ENCODE results near the gene PDZD7. TPM values are rescaled to one million over a fixed set of nuclear protein-coding genes. Genes with fewer than 3 reads are reported as not detected.

The PDZD7 gene
- total and polyA plus RNA-seq, 9 of the 15 experiments (the other 6 are each of a cell fraction or from before 2014, with no cell fraction given) = 0.04 to 0.24 (median 0.08) TPM; not detected in 3

DNA sequence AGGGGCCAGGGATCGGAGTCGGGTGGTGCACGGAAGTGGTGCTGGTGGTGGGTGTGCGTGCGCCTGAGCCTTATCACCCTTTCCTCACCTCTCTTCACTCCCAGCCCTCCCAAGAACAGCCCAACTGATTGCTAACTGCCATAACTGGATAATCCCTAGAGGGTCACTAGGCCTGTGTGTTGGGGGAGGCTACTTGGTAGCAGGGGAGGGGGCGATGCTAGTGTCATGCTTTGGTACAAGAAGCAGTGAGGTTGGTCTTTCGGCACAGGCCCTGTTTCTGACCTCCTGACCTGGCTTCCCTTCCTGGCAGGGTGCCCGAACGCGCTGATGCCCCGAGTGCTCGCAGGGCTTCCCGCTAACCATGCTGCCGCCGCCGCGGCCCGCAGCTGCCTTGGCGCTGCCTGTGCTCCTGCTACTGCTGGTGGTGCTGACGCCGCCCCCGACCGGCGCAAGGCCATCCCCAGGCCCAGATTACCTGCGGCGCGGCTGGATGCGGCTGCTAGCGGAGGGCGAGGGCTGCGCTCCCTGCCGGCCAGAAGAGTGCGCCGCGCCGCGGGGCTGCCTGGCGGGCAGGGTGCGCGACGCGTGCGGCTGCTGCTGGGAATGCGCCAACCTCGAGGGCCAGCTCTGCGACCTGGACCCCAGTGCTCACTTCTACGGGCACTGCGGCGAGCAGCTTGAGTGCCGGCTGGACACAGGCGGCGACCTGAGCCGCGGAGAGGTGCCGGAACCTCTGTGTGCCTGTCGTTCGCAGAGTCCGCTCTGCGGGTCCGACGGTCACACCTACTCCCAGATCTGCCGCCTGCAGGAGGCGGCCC is 31.5 kb upstream of the PDZD7 start (continued):
- TF ChIP-seq, protein P1, sequence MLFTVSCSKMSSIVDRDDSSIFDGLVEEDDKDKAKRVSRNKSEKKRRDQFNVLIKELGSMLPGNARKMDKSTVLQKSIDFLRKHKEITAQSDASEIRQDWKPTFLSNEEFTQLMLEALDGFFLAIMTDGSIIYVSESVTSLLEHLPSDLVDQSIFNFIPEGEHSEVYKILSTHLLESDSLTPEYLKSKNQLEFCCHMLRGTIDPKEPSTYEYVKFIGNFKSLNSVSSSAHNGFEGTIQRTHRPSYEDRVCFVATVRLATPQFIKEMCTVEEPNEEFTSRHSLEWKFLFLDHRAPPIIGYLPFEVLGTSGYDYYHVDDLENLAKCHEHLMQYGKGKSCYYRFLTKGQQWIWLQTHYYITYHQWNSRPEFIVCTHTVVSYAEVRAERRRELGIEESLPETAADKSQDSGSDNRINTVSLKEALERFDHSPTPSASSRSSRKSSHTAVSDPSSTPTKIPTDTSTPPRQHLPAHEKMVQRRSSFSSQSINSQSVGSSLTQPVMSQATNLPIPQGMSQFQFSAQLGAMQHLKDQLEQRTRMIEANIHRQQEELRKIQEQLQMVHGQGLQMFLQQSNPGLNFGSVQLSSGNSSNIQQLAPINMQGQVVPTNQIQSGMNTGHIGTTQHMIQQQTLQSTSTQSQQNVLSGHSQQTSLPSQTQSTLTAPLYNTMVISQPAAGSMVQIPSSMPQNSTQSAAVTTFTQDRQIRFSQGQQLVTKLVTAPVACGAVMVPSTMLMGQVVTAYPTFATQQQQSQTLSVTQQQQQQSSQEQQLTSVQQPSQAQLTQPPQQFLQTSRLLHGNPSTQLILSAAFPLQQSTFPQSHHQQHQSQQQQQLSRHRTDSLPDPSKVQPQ (CRISPR knock-in tag; IDR thresholded peaks at IDR 0.05; ENCODE audit: borderline replicate concordance) = no peak
- TF ChIP-seq, protein P2, sequence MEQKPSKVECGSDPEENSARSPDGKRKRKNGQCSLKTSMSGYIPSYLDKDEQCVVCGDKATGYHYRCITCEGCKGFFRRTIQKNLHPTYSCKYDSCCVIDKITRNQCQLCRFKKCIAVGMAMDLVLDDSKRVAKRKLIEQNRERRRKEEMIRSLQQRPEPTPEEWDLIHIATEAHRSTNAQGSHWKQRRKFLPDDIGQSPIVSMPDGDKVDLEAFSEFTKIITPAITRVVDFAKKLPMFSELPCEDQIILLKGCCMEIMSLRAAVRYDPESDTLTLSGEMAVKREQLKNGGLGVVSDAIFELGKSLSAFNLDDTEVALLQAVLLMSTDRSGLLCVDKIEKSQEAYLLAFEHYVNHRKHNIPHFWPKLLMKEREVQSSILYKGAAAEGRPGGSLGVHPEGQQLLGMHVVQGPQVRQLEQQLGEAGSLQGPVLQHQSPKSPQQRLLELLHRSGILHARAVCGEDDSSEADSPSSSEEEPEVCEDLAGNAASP (IDR thresholded peaks at IDR 0.05) = no peak
- TF ChIP-seq, protein P3, sequence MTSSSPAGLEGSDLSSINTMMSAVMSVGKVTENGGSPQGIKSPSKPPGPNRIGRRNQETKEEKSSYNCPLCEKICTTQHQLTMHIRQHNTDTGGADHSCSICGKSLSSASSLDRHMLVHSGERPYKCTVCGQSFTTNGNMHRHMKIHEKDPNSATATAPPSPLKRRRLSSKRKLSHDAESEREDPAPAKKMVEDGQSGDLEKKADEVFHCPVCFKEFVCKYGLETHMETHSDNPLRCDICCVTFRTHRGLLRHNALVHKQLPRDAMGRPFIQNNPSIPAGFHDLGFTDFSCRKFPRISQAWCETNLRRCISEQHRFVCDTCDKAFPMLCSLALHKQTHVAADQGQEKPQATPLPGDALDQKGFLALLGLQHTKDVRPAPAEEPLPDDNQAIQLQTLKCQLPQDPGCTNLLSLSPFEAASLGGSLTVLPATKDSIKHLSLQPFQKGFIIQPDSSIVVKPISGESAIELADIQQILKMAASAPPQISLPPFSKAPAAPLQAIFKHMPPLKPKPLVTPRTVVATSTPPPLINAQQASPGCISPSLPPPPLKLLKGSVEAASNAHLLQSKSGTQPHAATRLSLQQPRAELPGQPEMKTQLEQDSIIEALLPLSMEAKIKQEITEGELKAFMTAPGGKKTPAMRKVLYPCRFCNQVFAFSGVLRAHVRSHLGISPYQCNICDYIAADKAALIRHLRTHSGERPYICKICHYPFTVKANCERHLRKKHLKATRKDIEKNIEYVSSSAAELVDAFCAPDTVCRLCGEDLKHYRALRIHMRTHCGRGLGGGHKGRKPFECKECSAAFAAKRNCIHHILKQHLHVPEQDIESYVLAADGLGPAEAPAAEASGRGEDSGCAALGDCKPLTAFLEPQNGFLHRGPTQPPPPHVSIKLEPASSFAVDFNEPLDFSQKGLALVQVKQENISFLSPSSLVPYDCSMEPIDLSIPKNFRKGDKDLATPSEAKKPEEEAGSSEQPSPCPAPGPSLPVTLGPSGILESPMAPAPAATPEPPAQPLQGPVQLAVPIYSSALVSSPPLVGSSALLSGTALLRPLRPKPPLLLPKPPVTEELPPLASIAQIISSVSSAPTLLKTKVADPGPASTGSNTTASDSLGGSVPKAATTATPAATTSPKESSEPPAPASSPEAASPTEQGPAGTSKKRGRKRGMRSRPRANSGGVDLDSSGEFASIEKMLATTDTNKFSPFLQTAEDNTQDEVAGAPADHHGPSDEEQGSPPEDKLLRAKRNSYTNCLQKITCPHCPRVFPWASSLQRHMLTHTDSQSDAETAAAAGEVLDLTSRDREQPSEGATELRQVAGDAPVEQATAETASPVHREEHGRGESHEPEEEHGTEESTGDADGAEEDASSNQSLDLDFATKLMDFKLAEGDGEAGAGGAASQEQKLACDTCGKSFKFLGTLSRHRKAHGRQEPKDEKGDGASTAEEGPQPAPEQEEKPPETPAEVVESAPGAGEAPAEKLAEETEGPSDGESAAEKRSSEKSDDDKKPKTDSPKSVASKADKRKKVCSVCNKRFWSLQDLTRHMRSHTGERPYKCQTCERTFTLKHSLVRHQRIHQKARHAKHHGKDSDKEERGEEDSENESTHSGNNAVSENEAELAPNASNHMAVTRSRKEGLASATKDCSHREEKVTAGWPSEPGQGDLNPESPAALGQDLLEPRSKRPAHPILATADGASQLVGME (CRISPR knock-in tag; IDR thresholded peaks at IDR 0.05) = 0 out of 2 replicates have a peak, but pooled peaks have one; percentile 20
- TF ChIP-seq ZNF57 (CRISPR knock-in tag; IDR thresholded peaks at IDR 0.05) = no peak
- TF ChIP-seq NEUROD1 (IDR thresholded peaks at IDR 0.05; ENCODE audit: borderline replicate concordance, low read depth, low read length, partially characterized antibody) = no peak
- TF ChIP-seq FOS (IDR thresholded peaks at IDR 0.05; ENCODE audit: extremely low read depth, insufficient read length) = no peak
- no peak for TF ChIP-seq ZNF133 (CRISPR knock-in tag; IDR thresholded peaks at IDR 0.05)
- TF ChIP-seq MCM7 (IDR thresholded peaks at IDR 0.05) = no peak
- TF ChIP-seq, protein P4, sequence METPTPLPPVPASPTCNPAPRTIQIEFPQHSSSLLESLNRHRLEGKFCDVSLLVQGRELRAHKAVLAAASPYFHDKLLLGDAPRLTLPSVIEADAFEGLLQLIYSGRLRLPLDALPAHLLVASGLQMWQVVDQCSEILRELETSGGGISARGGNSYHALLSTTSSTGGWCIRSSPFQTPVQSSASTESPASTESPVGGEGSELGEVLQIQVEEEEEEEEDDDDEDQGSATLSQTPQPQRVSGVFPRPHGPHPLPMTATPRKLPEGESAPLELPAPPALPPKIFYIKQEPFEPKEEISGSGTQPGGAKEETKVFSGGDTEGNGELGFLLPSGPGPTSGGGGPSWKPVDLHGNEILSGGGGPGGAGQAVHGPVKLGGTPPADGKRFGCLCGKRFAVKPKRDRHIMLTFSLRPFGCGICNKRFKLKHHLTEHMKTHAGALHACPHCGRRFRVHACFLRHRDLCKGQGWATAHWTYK (CRISPR knock-in tag; IDR thresholded peaks at IDR 0.05) = no peak
- peak; percentile 85 for TF ChIP-seq CCNT2 (IDR thresholded peaks at IDR 0.05; ENCODE audit: borderline replicate concordance, extremely low read depth, insufficient read length, low read depth, low read length)
- no peak for TF ChIP-seq KDM4B (IDR thresholded peaks at IDR 0.05; ENCODE audit: borderline replicate concordance in 2 of 2, low read depth in 1 of 2)
- TF ChIP-seq, protein P5, sequence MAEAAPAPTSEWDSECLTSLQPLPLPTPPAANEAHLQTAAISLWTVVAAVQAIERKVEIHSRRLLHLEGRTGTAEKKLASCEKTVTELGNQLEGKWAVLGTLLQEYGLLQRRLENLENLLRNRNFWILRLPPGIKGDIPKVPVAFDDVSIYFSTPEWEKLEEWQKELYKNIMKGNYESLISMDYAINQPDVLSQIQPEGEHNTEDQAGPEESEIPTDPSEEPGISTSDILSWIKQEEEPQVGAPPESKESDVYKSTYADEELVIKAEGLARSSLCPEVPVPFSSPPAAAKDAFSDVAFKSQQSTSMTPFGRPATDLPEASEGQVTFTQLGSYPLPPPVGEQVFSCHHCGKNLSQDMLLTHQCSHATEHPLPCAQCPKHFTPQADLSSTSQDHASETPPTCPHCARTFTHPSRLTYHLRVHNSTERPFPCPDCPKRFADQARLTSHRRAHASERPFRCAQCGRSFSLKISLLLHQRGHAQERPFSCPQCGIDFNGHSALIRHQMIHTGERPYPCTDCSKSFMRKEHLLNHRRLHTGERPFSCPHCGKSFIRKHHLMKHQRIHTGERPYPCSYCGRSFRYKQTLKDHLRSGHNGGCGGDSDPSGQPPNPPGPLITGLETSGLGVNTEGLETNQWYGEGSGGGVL (CRISPR knock-in tag; IDR thresholded peaks at IDR 0.05) = no peak
